Measurements from ENCODE around the gene BARX1. TPM values are rescaled to one million over a fixed set of nuclear protein-coding genes. Genes with fewer than 3 reads are reported as not detected.

Gene BARX1
- total RNA-seq, result under 1 TPM in 1 of 2 donors, not detected in 1; 0.29 TPM

- Mint-ChIP-seq H3K9me3 (no peaks in the 10 kb centered on the region), H3K4me1 (ENCODE audit: low read depth in 2 of 2) (peaks cover 11 to 29% of the 10 kb centered on the region in 2 donors), H3K4me3 (peak within 1 kb of the TSS; percentile 41), H3K27ac (no peak within 1 kb of the TSS), H3K27me3 (peaks cover 53 to 65% of the 10 kb centered on the region in 2 donors), H3K36me3 (peaks cover 9% of the 10 kb centered on the region)
- no peak for DNase-seq (ENCODE audit: low spot score)
- ATAC-seq, result no peak
These were observed at the start of gene BARX1 for GRCh38 chr9:93955111-93955980. Gene BARX1, minus strand, starts transcription at chr9:93955355. Its CDS starts 209 bp downstream, at chr9:93955146.

- peaks cover 12 to 23% of the 10 kb centered on the region in 2 donors for H3K27me3 Mint-ChIP-seq
- H3K4me3 Mint-ChIP-seq, result no peak overlapping the region
- H3K27ac Mint-ChIP-seq, result no peak overlapping the region
- ATAC-seq, result no peak
- no peaks in the 10 kb centered on the region for H3K4me1 Mint-ChIP-seq (ENCODE audit: low read depth in 2 of 2)
- H3K36me3 Mint-ChIP-seq, result no peaks in the 10 kb centered on the region
- H3K9me3 Mint-ChIP-seq, result no peaks in the 10 kb centered on the region
- DNase-seq (ENCODE audit: low spot score), result no peak
These were observed 47.4 kb upstream of the BARX1 start for GRCh38 chr9:94002316-94003140.

- DNase-seq (ENCODE audit: low spot score), result no peak
- Mint-ChIP-seq H3K4me3 (no peak overlapping the region), H3K4me1 (ENCODE audit: low read depth in 2 of 2) (no peaks in the 10 kb centered on the region), H3K27ac (no peak overlapping the region), H3K36me3 (no peaks in the 10 kb centered on the region), H3K9me3 (no peaks in the 10 kb centered on the region), H3K27me3 (peaks cover 26 to 42% of the 10 kb centered on the region in 2 donors)
- no peak for ATAC-seq
These were observed 41.7 kb upstream of the BARX1 start for GRCh38 chr9:93996863-93997262.

GRCh38 chr9:93996367-93996766 is 41.2 kb upstream of the BARX1 start:
- DNase-seq (ENCODE audit: low spot score) (no peak), ATAC-seq (no peak)
- Mint-ChIP-seq H3K9me3 (no peaks in the 10 kb centered on the region), H3K4me1 (ENCODE audit: low read depth in 2 of 2) (no peaks in the 10 kb centered on the region), H3K36me3 (no peaks in the 10 kb centered on the region), H3K4me3 (no peak overlapping the region), H3K27ac (no peak overlapping the region), H3K27me3 (peaks cover 28 to 47% of the 10 kb centered on the region in 2 donors)

GRCh38 chr9:93994545-93994944 is 39.4 kb upstream of the BARX1 start:
- ATAC-seq (no peak), DNase-seq (ENCODE audit: low spot score) (no peak)
- H3K27me3 Mint-ChIP-seq, result peaks cover 35 to 62% of the 10 kb centered on the region in 2 donors
- peaks cover 14% of the 10 kb centered on the region for H3K36me3 Mint-ChIP-seq
- no peak overlapping the region for H3K27ac Mint-ChIP-seq
- H3K9me3 Mint-ChIP-seq, result peaks cover 8% of the 10 kb centered on the region
- H3K4me3 Mint-ChIP-seq, result no peak overlapping the region
- H3K4me1 Mint-ChIP-seq (ENCODE audit: low read depth in 2 of 2), result no peaks in the 10 kb centered on the region

GRCh38 chr9:93994132-93994531 is 39.0 kb upstream of the BARX1 start:
- H3K27me3 Mint-ChIP-seq, result peaks cover 35 to 65% of the 10 kb centered on the region in 2 donors
- DNase-seq (ENCODE audit: low spot score) (no peak), ATAC-seq (no peak)
- H3K4me3 Mint-ChIP-seq, result no peak overlapping the region
- H3K27ac Mint-ChIP-seq, result no peak overlapping the region
- peaks cover 8% of the 10 kb centered on the region for H3K9me3 Mint-ChIP-seq
- no peaks in the 10 kb centered on the region for H3K4me1 Mint-ChIP-seq (ENCODE audit: low read depth in 2 of 2)
- H3K36me3 Mint-ChIP-seq, result peaks cover 15% of the 10 kb centered on the region

- peaks cover 15% of the 10 kb centered on the region for H3K36me3 Mint-ChIP-seq
- peaks cover 38 to 74% of the 10 kb centered on the region in 2 donors for H3K27me3 Mint-ChIP-seq
- peaks cover 8% of the 10 kb centered on the region for H3K9me3 Mint-ChIP-seq
- H3K4me1 Mint-ChIP-seq (ENCODE audit: low read depth in 2 of 2), result no peaks in the 10 kb centered on the region
- ATAC-seq, result no peak
- no peak overlapping the region for H3K27ac Mint-ChIP-seq
- no peak overlapping the region for H3K4me3 Mint-ChIP-seq
- no peak for DNase-seq (ENCODE audit: low spot score)
These were observed 37.7 kb upstream of the BARX1 start for GRCh38 chr9:93992830-93993229.

- ATAC-seq (no peak), DNase-seq (ENCODE audit: low spot score) (no peak)
- Mint-ChIP-seq H3K4me1 (ENCODE audit: low read depth in 2 of 2) (no peaks in the 10 kb centered on the region), H3K36me3 (peaks cover 30% of the 10 kb centered on the region), H3K27me3 (peaks cover 42 to 84% of the 10 kb centered on the region in 2 donors), H3K9me3 (peaks cover 23% of the 10 kb centered on the region), H3K4me3 (no peak overlapping the region), H3K27ac (no peak overlapping the region)
These were observed 35.3 kb upstream of the BARX1 start for GRCh38 chr9:93990448-93990847.

GRCh38 chr9:93988056-93988455 is 32.9 kb upstream of the BARX1 start:
- H3K27ac Mint-ChIP-seq, result no peak overlapping the region
- H3K27me3 Mint-ChIP-seq, result peaks cover 30 to 63% of the 10 kb centered on the region in 2 donors
- H3K4me3 Mint-ChIP-seq, result no peak overlapping the region
- no peaks in the 10 kb centered on the region for H3K4me1 Mint-ChIP-seq (ENCODE audit: low read depth in 2 of 2)
- H3K36me3 Mint-ChIP-seq, result peaks cover 33% of the 10 kb centered on the region
- no peak for ATAC-seq
- no peak for DNase-seq (ENCODE audit: low spot score)
- peaks cover 23% of the 10 kb centered on the region for H3K9me3 Mint-ChIP-seq

- peaks cover 22% of the 10 kb centered on the region for H3K36me3 Mint-ChIP-seq
These were observed 29.7 kb upstream of the BARX1 start for GRCh38 chr9:93984860-93985259.

GRCh38 chr9:93983875-93984274 is 28.7 kb upstream of the BARX1 start:
- no peaks in the 10 kb centered on the region for H3K4me1 Mint-ChIP-seq (ENCODE audit: low read depth in 2 of 2)
- no peak for ATAC-seq
- H3K36me3 Mint-ChIP-seq, result peaks cover 19% of the 10 kb centered on the region
- H3K4me3 Mint-ChIP-seq, result no peak overlapping the region
- peaks cover 15% of the 10 kb centered on the region for H3K9me3 Mint-ChIP-seq
- H3K27me3 Mint-ChIP-seq, result peaks cover 24 to 55% of the 10 kb centered on the region in 2 donors
- no peak for DNase-seq (ENCODE audit: low spot score)
- no peak overlapping the region for H3K27ac Mint-ChIP-seq

More at GRCh38 chr9:93984860-93985259, 29.7 kb upstream of the BARX1 start:
- H3K4me3 Mint-ChIP-seq, result no peak overlapping the region
- no peak for DNase-seq (ENCODE audit: low spot score)
- ATAC-seq, result no peak
- H3K9me3 Mint-ChIP-seq, result peaks cover 15% of the 10 kb centered on the region
- no peaks in the 10 kb centered on the region for H3K4me1 Mint-ChIP-seq (ENCODE audit: low read depth in 2 of 2)
- peaks cover 27 to 59% of the 10 kb centered on the region in 2 donors for H3K27me3 Mint-ChIP-seq
- H3K27ac Mint-ChIP-seq, result no peak overlapping the region

- Mint-ChIP-seq H3K27ac (no peak overlapping the region), H3K4me1 (ENCODE audit: low read depth in 2 of 2) (no peaks in the 10 kb centered on the region), H3K36me3 (no peaks in the 10 kb centered on the region), H3K4me3 (no peak overlapping the region), H3K9me3 (no peaks in the 10 kb centered on the region), H3K27me3 (peaks cover 23 to 33% of the 10 kb centered on the region in 2 donors)
- DNase-seq (ENCODE audit: low spot score) (no peak), ATAC-seq (no peak)
These were observed 24.6 kb upstream of the BARX1 start for GRCh38 chr9:93979721-93980120.

- Mint-ChIP-seq H3K9me3 (no peaks in the 10 kb centered on the region), H3K4me3 (no peak overlapping the region), H3K27me3 (peaks cover 23 to 33% of the 10 kb centered on the region in 2 donors), H3K4me1 (ENCODE audit: low read depth in 2 of 2) (no peaks in the 10 kb centered on the region), H3K36me3 (no peaks in the 10 kb centered on the region), H3K27ac (no peak overlapping the region)
- no peak for DNase-seq (ENCODE audit: low spot score)
- no peak for ATAC-seq
These were observed 23.4 kb upstream of the BARX1 start for GRCh38 chr9:93978551-93978950.

- ATAC-seq (no peak), DNase-seq (ENCODE audit: low spot score) (no peak)
- H3K4me1 Mint-ChIP-seq (ENCODE audit: low read depth in 2 of 2), result no peaks in the 10 kb centered on the region
- H3K36me3 Mint-ChIP-seq, result no peaks in the 10 kb centered on the region
- H3K27me3 Mint-ChIP-seq, result peaks cover 25 to 29% of the 10 kb centered on the region in 2 donors
- no peak overlapping the region for H3K27ac Mint-ChIP-seq
- H3K4me3 Mint-ChIP-seq, result no peak overlapping the region
- no peaks in the 10 kb centered on the region for H3K9me3 Mint-ChIP-seq
These were observed 21.8 kb upstream of the BARX1 start for GRCh38 chr9:93976973-93977372.

Data from natural killer cell treated with Interleukin-12 subunit alpha and Interleukin-12 subunit beta and Interleukin-15 and Interleukin-18, amount 100 ng/mL, for 72 hours (primary cell).